CD4-positive, CD25-positive, alpha-beta regulatory T cell (primary cell): Measurements from ENCODE around the gene ATF5. TPM values are rescaled to one million over a fixed set of nuclear protein-coding genes. Genes with fewer than 3 reads are reported as not detected.

Experiments
- ATAC-seq, 2 donors: fragments of 150-1000 bp; cut with Tn5 transposase; one replicate each; pipeline ENCODE4 v1.10.0; 2021; ENCODE audit warnings: low read depth in 2 of 2, moderate number of reproducible peaks in 2 of 2, moderate library complexity in 1 of 2
- DNase-seq, 3 donors: peaks; one replicate each; pipeline versions ENCODE4 v3.0.0 to v3.0.0-alpha.2; 2012 to 2022; ENCODE audit warnings: mixed read lengths in 1 of 3
- H3K27ac ChIP-seq: one replicate; pipeline ENCODE4 v1.7.0; 2013; ENCODE audit warnings: mild to moderate bottlenecking, low read length; ENCODE audit not compliant: insufficient read depth, poor library complexity, severe bottlenecking
- H3K27me3 ChIP-seq: one replicate; pipeline ENCODE4 v1.7.0; 2013; ENCODE audit warnings: low read length; ENCODE audit not compliant: control insufficient read depth, insufficient read depth
- H3K36me3 ChIP-seq: one replicate; pipeline ENCODE4 v1.7.0; 2013; ENCODE audit warnings: mild to moderate bottlenecking, low read length, moderate library complexity; ENCODE audit not compliant: control insufficient read depth, insufficient read depth
- H3K4me1 ChIP-seq: 2 replicates; pipeline ENCODE4 v1.7.0; 2013; ENCODE audit warnings: mild to moderate bottlenecking, low read length; ENCODE audit not compliant: insufficient read depth, control insufficient read depth, poor library complexity, severe bottlenecking
- H3K4me3 ChIP-seq: one replicate; pipeline ENCODE4 v1.7.0; 2013; ENCODE audit warnings: low read depth, mild to moderate bottlenecking, low read length, moderate library complexity
- H3K9me3 ChIP-seq, 2 experiments: 1 replicate in 1 of 2; 2 replicates in 1 of 2; pipeline ENCODE4 v1.7.0; 2013; ENCODE audit warnings: low read length in 2 of 2, mild to moderate bottlenecking in 1 of 2, moderate library complexity in 1 of 2; ENCODE audit not compliant: control insufficient read depth in 2 of 2
- H3K27ac Mint-ChIP-seq, 3 donors: one replicate each; pipeline ENCODE4 v1.8.0; 2020 to 2022; ENCODE audit warnings: mild to moderate bottlenecking in 3 of 3, mixed read lengths in 3 of 3, moderate library complexity in 2 of 3
- H3K27me3 Mint-ChIP-seq: one replicate; pipeline ENCODE4 v1.8.0; 2022; ENCODE audit warnings: mild to moderate bottlenecking, mixed read lengths
- H3K36me3 Mint-ChIP-seq: one replicate; pipeline ENCODE4 v1.8.0; 2020; ENCODE audit warnings: mixed read lengths
- H3K4me1 Mint-ChIP-seq, 4 donors: one replicate each; pipeline ENCODE4 v1.8.0; 2020 to 2022; ENCODE audit warnings: mixed read lengths in 4 of 4, mild to moderate bottlenecking in 1 of 4
- H3K4me3 Mint-ChIP-seq, 4 donors: one replicate each; pipeline ENCODE4 v1.8.0; 2020 to 2022; ENCODE audit warnings: mild to moderate bottlenecking in 4 of 4, mixed read lengths in 4 of 4, moderate library complexity in 3 of 4
- H3K9me3 Mint-ChIP-seq, 7 donors: one replicate each; pipeline ENCODE4 v1.8.0; 2020 to 2022; ENCODE audit warnings: mixed read lengths in 7 of 7, mild to moderate bottlenecking in 3 of 7, moderate library complexity in 2 of 7
- polyA plus RNA-seq, 4 donors: library from polyadenylated mRNA; unstranded; fragments of 300-500 nt; fragmentation: Illumina TruSeq; gene quantifications; one replicate each; pipeline ENCODE4 v1.2.3, GENCODE V29; 2021
- total RNA-seq: library from RNA; stranded (reverse); gene quantifications from one replicate; pipeline ENCODE4 v1.2.3, GENCODE V29; 2022

ATF5 gene
- total and polyA plus RNA-seq, 5 donors from 2014 or later: 0.60 to 19.7 (median 1.2) TPM

- Mint-ChIP-seq H3K4me1 (peaks cover 0 to 25% (median 7%) of the 10 kb centered on the region in 4 donors), H3K9me3 (peaks cover 0 to 2% (median 0%) of the 10 kb centered on the region in 7 donors)
- no peak overlapping the region for H3K27ac ChIP-seq
These were observed 38.4 kb upstream of the ATF5 start for GRCh38 chr19:49890349-49891311.

GRCh38 chr19:49891393-49891792 is 37.6 kb upstream of the ATF5 start:
- no peak overlapping the region for H3K27ac ChIP-seq
- DNase-seq (no peak), ATAC-seq (no peak)
- Mint-ChIP-seq H3K27me3 (no peaks in the 10 kb centered on the region), H3K36me3 (no peaks in the 10 kb centered on the region), H3K9me3 (peaks cover 0 to 2% (median 0%) of the 10 kb centered on the region in 7 donors), H3K27ac (no peak overlapping the region), H3K4me1 (peaks cover 0 to 29% (median 11%) of the 10 kb centered on the region in 4 donors), H3K4me3 (peak overlapping the region in 3 of 4 donors; percentile 33 to 69 (median 56))
- no peaks in the 10 kb centered on the region for H3K27me3 ChIP-seq
- peaks cover 15% of the 10 kb centered on the region for H3K4me1 ChIP-seq
- H3K9me3 ChIP-seq: no peaks in the 10 kb centered on the region
- no peaks in the 10 kb centered on the region for H3K36me3 ChIP-seq
- no peak overlapping the region for H3K4me3 ChIP-seq

More at GRCh38 chr19:49890349-49891311, 38.4 kb upstream of the ATF5 start:
- H3K4me3 Mint-ChIP-seq: peak overlapping the region; percentile 80 to 88 (median 84)
- no peaks in the 10 kb centered on the region for H3K36me3 Mint-ChIP-seq
- peaks cover 11% of the 10 kb centered on the region for H3K4me1 ChIP-seq
- no peaks in the 10 kb centered on the region for H3K27me3 Mint-ChIP-seq
- no peaks in the 10 kb centered on the region for H3K36me3 ChIP-seq
- H3K27me3 ChIP-seq: no peaks in the 10 kb centered on the region
- no peaks in the 10 kb centered on the region for H3K9me3 ChIP-seq
- peak in 2 of 3 donors; percentile 66 to 72 for DNase-seq
- H3K4me3 ChIP-seq: no peak overlapping the region
- peak overlapping the region in 2 of 3 donors; percentile 60 to 80 for H3K27ac Mint-ChIP-seq
- peak; percentile 78 to 85 for ATAC-seq

GRCh38 chr19:49892716-49893115 is 36.3 kb upstream of the ATF5 start:
- Histone ChIP-seq H3K27me3 (no peaks in the 10 kb centered on the region), H3K36me3 (no peaks in the 10 kb centered on the region), H3K4me3 (no peak overlapping the region), H3K27ac (no peak overlapping the region), H3K9me3 (no peaks in the 10 kb centered on the region), H3K4me1 (peaks cover 29% of the 10 kb centered on the region)
- no peak for ATAC-seq
- no peaks in the 10 kb centered on the region for H3K36me3 Mint-ChIP-seq
- no peaks in the 10 kb centered on the region for H3K27me3 Mint-ChIP-seq
- peaks cover 0 to 41% (median 22%) of the 10 kb centered on the region in 4 donors for H3K4me1 Mint-ChIP-seq
- H3K4me3 Mint-ChIP-seq: peak overlapping the region; percentile 18 to 56 (median 32)
- H3K9me3 Mint-ChIP-seq: peaks cover 0 to 2% (median 0%) of the 10 kb centered on the region in 7 donors
- no peak for DNase-seq
- H3K27ac Mint-ChIP-seq: peak overlapping the region in 2 of 3 donors; percentile 76 to 78

- Mint-ChIP-seq H3K4me3 (no peak overlapping the region), H3K27ac (no peak overlapping the region), H3K9me3 (peaks cover 0 to 2% (median 0%) of the 10 kb centered on the region in 7 donors), H3K27me3 (no peaks in the 10 kb centered on the region), H3K4me1 (peaks cover 0 to 47% (median 25%) of the 10 kb centered on the region in 4 donors), H3K36me3 (no peaks in the 10 kb centered on the region)
- no peaks in the 10 kb centered on the region for H3K9me3 ChIP-seq
- H3K27ac ChIP-seq: no peak overlapping the region
- H3K4me1 ChIP-seq: peaks cover 34% of the 10 kb centered on the region
- DNase-seq (no peak), ATAC-seq (no peak)
- H3K27me3 ChIP-seq: no peaks in the 10 kb centered on the region
- no peaks in the 10 kb centered on the region for H3K36me3 ChIP-seq
- no peak overlapping the region for H3K4me3 ChIP-seq
These were observed 34.9 kb upstream of the ATF5 start for GRCh38 chr19:49894011-49894664.

- H3K4me3 Mint-ChIP-seq: peak overlapping the region in 1 of 4 donors; percentile 83
- DNase-seq (no peak), ATAC-seq (no peak)
- Histone ChIP-seq H3K9me3 (no peaks in the 10 kb centered on the region), H3K4me3 (no peak overlapping the region), H3K4me1 (peaks cover 27% of the 10 kb centered on the region), H3K27ac (no peak overlapping the region), H3K36me3 (no peaks in the 10 kb centered on the region), H3K27me3 (no peaks in the 10 kb centered on the region)
- peaks cover 0 to 46% (median 25%) of the 10 kb centered on the region in 4 donors for H3K4me1 Mint-ChIP-seq
- H3K36me3 Mint-ChIP-seq: no peaks in the 10 kb centered on the region
- no peaks in the 10 kb centered on the region for H3K27me3 Mint-ChIP-seq
- peak overlapping the region in 1 of 3 donors; percentile 51 for H3K27ac Mint-ChIP-seq
- peaks cover 0 to 2% (median 0%) of the 10 kb centered on the region in 7 donors for H3K9me3 Mint-ChIP-seq
These were observed 34.0 kb upstream of the ATF5 start for GRCh38 chr19:49894879-49895565.

- H3K9me3 ChIP-seq: no peaks in the 10 kb centered on the region
- ATAC-seq (no peak), DNase-seq (no peak)
- peak overlapping the region; percentile 93 for H3K27ac ChIP-seq
- H3K36me3 Mint-ChIP-seq: no peaks in the 10 kb centered on the region
- peak overlapping the region in 1 of 4 donors; percentile 83 for H3K4me3 Mint-ChIP-seq
- H3K36me3 ChIP-seq: no peaks in the 10 kb centered on the region
- H3K27ac Mint-ChIP-seq: peak overlapping the region in 1 of 3 donors; percentile 97
- no peaks in the 10 kb centered on the region for H3K27me3 Mint-ChIP-seq
- peaks cover 0 to 2% (median 0%) of the 10 kb centered on the region in 7 donors for H3K9me3 Mint-ChIP-seq
- no peaks in the 10 kb centered on the region for H3K27me3 ChIP-seq
- peaks cover 0 to 42% (median 25%) of the 10 kb centered on the region in 4 donors for H3K4me1 Mint-ChIP-seq
- H3K4me3 ChIP-seq: no peak overlapping the region
- H3K4me1 ChIP-seq: peaks cover 23% of the 10 kb centered on the region
These were observed 33.3 kb upstream of the ATF5 start for GRCh38 chr19:49895566-49896297.
